ENCODE data around the gene DDB1. TPM values are rescaled to one million over a fixed set of nuclear protein-coding genes. Genes with fewer than 3 reads are reported as not detected.
A peak's percentile ranks its signal among the peaks of the same experiment; 100 is the strongest.

The DDB1 gene
- total and polyA plus RNA-seq, 2 of the 13 experiments (the other 11 are each of a cell fraction or from before 2014, with no cell fraction given) = 217 to 266 TPM

DNA sequence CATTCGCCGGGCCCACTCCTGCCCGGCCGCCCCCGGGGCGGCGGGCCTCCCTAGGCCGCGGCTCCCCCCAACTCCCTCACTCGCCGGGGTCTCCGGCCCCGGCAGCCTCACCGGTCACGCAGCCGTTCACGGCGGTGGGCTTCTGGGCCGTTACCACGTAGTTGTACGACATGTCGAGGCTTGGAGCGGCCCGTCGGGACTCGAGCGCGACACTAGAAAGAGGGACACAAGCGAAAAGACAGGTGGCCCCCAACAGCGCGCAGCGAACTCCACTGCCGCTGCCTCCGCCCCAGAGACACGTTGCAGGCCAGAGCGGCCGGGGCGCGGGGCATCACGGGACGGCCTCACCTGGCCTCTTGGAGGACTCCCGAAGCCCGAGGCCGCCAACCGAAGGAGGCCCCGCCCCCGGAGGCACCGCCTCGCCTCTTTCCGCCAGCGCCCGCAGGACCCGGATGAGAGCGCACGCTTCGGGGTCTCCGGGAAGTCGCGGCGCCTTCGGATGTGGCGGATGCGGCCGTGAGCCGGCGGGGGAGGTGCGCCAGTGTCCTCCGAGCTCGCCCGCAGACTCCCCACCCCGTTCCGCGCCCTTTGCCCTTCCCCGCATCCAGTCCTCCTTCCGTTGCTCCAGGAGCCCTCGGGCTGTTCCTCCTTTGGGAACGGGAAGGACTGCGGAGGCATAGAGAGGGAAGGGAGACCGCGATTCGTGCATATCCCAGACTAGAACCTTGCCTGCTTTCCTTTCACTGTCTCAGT, at the start of gene DDB1, which contains the start of gene TKFC (continued):
- TF ChIP-seq, protein P1, sequence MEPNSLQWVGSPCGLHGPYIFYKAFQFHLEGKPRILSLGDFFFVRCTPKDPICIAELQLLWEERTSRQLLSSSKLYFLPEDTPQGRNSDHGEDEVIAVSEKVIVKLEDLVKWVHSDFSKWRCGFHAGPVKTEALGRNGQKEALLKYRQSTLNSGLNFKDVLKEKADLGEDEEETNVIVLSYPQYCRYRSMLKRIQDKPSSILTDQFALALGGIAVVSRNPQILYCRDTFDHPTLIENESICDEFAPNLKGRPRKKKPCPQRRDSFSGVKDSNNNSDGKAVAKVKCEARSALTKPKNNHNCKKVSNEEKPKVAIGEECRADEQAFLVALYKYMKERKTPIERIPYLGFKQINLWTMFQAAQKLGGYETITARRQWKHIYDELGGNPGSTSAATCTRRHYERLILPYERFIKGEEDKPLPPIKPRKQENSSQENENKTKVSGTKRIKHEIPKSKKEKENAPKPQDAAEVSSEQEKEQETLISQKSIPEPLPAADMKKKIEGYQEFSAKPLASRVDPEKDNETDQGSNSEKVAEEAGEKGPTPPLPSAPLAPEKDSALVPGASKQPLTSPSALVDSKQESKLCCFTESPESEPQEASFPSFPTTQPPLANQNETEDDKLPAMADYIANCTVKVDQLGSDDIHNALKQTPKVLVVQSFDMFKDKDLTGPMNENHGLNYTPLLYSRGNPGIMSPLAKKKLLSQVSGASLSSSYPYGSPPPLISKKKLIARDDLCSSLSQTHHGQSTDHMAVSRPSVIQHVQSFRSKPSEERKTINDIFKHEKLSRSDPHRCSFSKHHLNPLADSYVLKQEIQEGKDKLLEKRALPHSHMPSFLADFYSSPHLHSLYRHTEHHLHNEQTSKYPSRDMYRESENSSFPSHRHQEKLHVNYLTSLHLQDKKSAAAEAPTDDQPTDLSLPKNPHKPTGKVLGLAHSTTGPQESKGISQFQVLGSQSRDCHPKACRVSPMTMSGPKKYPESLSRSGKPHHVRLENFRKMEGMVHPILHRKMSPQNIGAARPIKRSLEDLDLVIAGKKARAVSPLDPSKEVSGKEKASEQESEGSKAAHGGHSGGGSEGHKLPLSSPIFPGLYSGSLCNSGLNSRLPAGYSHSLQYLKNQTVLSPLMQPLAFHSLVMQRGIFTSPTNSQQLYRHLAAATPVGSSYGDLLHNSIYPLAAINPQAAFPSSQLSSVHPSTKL (CRISPR knock-in tag; IDR thresholded peaks at IDR 0.05) = 0 out of 2 replicates have a peak, but pooled peaks have one; percentile 31
- TF ChIP-seq HIC2 (CRISPR knock-in tag; IDR thresholded peaks at IDR 0.05; ENCODE audit: low read depth) (peak; percentile 45; the same call in 1 of the 2 replicates), PLRG1 (conservative IDR thresholded peaks at IDR 0.05) (no peak), CBX5 (CRISPR knock-in tag; IDR thresholded peaks at IDR 0.05; ENCODE audit: borderline replicate concordance) (peak; percentile 48; the same call in 1 of the 2 replicates), ZNF780A (CRISPR knock-in tag; IDR thresholded peaks at IDR 0.05) (peak; percentile 77; the same call in 1 of the 2 replicates), NFE2 (CRISPR knock-in tag; IDR thresholded peaks at IDR 0.05) (no peak), KDM5A (IDR thresholded peaks at IDR 0.05; ENCODE audit: borderline replicate concordance, low read length) (peak; percentile 80), HOXA9 (CRISPR knock-in tag; IDR thresholded peaks at IDR 0.05; ENCODE audit: borderline replicate concordance) (no peak), KAT2B (IDR thresholded peaks at IDR 0.05; ENCODE audit: borderline replicate concordance, low read depth, low read length) (no peak), GLI4 (CRISPR knock-in tag; IDR thresholded peaks at IDR 0.05; ENCODE audit: borderline replicate concordance) (0 out of 2 replicates have a peak, but pooled peaks have one; percentile 79), ZNF10 (CRISPR knock-in tag; IDR thresholded peaks at IDR 0.05; ENCODE audit: borderline replicate concordance, low read depth) (no peak)
- TF ChIP-seq, protein P2, sequence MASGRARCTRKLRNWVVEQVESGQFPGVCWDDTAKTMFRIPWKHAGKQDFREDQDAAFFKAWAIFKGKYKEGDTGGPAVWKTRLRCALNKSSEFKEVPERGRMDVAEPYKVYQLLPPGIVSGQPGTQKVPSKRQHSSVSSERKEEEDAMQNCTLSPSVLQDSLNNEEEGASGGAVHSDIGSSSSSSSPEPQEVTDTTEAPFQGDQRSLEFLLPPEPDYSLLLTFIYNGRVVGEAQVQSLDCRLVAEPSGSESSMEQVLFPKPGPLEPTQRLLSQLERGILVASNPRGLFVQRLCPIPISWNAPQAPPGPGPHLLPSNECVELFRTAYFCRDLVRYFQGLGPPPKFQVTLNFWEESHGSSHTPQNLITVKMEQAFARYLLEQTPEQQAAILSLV (CRISPR knock-in tag; IDR thresholded peaks at IDR 0.05; ENCODE audit: borderline replicate concordance) = peak; percentile 61; the same call in 1 of the 2 replicates
- TF ChIP-seq, protein P3, sequence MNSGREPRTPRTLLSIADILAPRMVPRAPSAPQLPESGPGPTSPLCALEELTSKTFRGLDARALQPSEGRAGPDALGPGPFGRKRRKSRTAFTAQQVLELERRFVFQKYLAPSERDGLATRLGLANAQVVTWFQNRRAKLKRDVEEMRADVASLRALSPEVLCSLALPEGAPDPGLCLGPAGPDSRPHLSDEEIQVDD (CRISPR knock-in tag; IDR thresholded peaks at IDR 0.05; ENCODE audit: borderline replicate concordance) = 0 out of 2 replicates have a peak, but pooled peaks have one; percentile 38
- TF ChIP-seq, protein P4, sequence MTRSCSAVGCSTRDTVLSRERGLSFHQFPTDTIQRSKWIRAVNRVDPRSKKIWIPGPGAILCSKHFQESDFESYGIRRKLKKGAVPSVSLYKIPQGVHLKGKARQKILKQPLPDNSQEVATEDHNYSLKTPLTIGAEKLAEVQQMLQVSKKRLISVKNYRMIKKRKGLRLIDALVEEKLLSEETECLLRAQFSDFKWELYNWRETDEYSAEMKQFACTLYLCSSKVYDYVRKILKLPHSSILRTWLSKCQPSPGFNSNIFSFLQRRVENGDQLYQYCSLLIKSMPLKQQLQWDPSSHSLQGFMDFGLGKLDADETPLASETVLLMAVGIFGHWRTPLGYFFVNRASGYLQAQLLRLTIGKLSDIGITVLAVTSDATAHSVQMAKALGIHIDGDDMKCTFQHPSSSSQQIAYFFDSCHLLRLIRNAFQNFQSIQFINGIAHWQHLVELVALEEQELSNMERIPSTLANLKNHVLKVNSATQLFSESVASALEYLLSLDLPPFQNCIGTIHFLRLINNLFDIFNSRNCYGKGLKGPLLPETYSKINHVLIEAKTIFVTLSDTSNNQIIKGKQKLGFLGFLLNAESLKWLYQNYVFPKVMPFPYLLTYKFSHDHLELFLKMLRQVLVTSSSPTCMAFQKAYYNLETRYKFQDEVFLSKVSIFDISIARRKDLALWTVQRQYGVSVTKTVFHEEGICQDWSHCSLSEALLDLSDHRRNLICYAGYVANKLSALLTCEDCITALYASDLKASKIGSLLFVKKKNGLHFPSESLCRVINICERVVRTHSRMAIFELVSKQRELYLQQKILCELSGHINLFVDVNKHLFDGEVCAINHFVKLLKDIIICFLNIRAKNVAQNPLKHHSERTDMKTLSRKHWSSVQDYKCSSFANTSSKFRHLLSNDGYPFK (CRISPR knock-in tag; IDR thresholded peaks at IDR 0.05; ENCODE audit: borderline replicate concordance) = peak; percentile 87
- TF ChIP-seq, protein P5, sequence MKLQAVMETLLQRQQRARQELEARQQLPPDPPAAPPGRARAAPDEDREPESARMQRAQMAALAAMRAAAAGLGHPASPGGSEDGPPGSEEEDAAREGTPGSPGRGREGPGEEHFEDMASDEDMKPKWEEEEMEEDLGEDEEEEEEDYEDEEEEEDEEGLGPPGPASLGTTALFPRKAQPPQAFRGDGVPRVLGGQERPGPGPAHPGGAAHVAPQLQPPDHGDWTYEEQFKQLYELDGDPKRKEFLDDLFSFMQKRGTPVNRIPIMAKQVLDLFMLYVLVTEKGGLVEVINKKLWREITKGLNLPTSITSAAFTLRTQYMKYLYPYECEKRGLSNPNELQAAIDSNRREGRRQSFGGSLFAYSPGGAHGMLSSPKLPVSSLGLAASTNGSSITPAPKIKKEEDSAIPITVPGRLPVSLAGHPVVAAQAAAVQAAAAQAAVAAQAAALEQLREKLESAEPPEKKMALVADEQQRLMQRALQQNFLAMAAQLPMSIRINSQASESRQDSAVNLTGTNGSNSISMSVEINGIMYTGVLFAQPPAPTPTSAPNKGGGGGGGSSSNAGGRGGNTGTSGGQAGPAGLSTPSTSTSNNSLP (IDR thresholded peaks at IDR 0.05; ENCODE audit: low read depth, low read length) = no peak
